ENCODE data around the gene TMC1. TPM values are rescaled to one million over a fixed set of nuclear protein-coding genes. Genes with fewer than 3 reads are reported as not detected.

Gene TMC1
- total and polyA plus RNA-seq, 2 of the 8 experiments (the other 6 are each of a cell fraction or from before 2014, with no cell fraction given): 0.95 to 0.98 TPM

- Histone ChIP-seq H2BK20ac (ENCODE audit: low read length) (no peak overlapping the region), H4K91ac (replicated peaks; ENCODE audit: insufficient read length, low read length) (no peak overlapping the region), H3K9ac (replicated peaks in 1 of 4; ENCODE audit: extremely low read depth in 1 of 4, low read depth in 3 of 4, low read length in 3 of 4) (no peak overlapping the region), H4K5ac (ENCODE audit: insufficient read length, low read depth, low read length) (no peak overlapping the region), H3K27me3 (replicated peaks in 1 of 4; ENCODE audit: control insufficient read depth in 3 of 4, extremely low read depth in 1 of 4, insufficient read depth in 3 of 4, low read length in 3 of 4) (no peaks in the 10 kb centered on the region), H4K20me1 (replicated peaks in 1 of 2; ENCODE audit: control insufficient read depth in 1 of 2, insufficient read depth in 2 of 2, low read length in 2 of 2) (no peaks in the 10 kb centered on the region), H3K36me3 (ENCODE audit: control insufficient read depth in 2 of 4, insufficient read depth in 4 of 4, low read length in 3 of 4) (no peaks in the 10 kb centered on the region), H3K27ac (ENCODE audit: low read depth, low read length) (no peak overlapping the region), H3K4ac (replicated peaks; ENCODE audit: insufficient read length, low read depth, low read length) (no peak overlapping the region), H3K4me1 (replicated peaks in 1 of 4; ENCODE audit: control insufficient read depth in 3 of 4, insufficient read depth in 4 of 4, low read length in 3 of 4) (peaks cover 0 to 3% (median 1%) of the 10 kb centered on the region in 4 experiments; a peak in 3 of 7 replicates), H3K23me2 (ENCODE audit: low read depth, low read length) (no peaks in the 10 kb centered on the region; the same call in 1 of the 2 replicates), H3K56ac (replicated peaks; ENCODE audit: insufficient read length, low read depth, low read length) (no peak overlapping the region), H2AK5ac (ENCODE audit: low read depth, low read length) (no peak overlapping the region), H4K8ac (ENCODE audit: extremely low read depth, insufficient read depth, low read length) (no peak overlapping the region), H3K79me2 (ENCODE audit: control insufficient read depth in 1 of 2, insufficient read depth in 2 of 2, low read length in 2 of 2) (no peaks in the 10 kb centered on the region), H3K4me2 (ENCODE audit: insufficient read depth in 1 of 2, low read depth in 2 of 2, low read length in 2 of 2) (no peak overlapping the region), H3K18ac (ENCODE audit: extremely low read depth, low read length) (no peak overlapping the region), H2BK120ac (replicated peaks; ENCODE audit: low read depth, low read length) (no peak overlapping the region), H3K9me3 (ENCODE audit: insufficient read depth in 2 of 2, low read depth in 1 of 2, low read length in 1 of 2) (no peaks in the 10 kb centered on the region), H3K23ac (ENCODE audit: insufficient read length) (no peak overlapping the region), H3K14ac (ENCODE audit: insufficient read length) (no peak overlapping the region), H3K79me1 (ENCODE audit: low read depth, low read length) (no peaks in the 10 kb centered on the region), H2BK15ac (ENCODE audit: low read length) (no peak overlapping the region), H3K4me3 (ENCODE audit: extremely low read depth in 1 of 4, insufficient read depth in 2 of 4, low read depth in 3 of 4, low read length in 4 of 4) (no peak overlapping the region), H2AFZ (ENCODE audit: low read length) (no peak overlapping the region), H2BK12ac (ENCODE audit: low read depth, low read length) (no peak overlapping the region), H2BK5ac (ENCODE audit: low read depth, low read length) (no peak overlapping the region)
- no peak for DNase-seq (ENCODE audit: low read depth in 1 of 2, low spot score in 2 of 2)
- CTCF ChIA-PET (ENCODE audit: partially characterized antibody): interaction anchor here (1.6 to 1.7 kb wide), 2 partner anchors 18 to 147 kb away, joined by 4 to 6 read pairs; no protein-coding TSS in a partner anchor
- FAIRE-seq: no peak
- POLR2A ChIA-PET (ENCODE audit: partially characterized antibody): no interaction called here
- TF ChIP-seq, protein P1, sequence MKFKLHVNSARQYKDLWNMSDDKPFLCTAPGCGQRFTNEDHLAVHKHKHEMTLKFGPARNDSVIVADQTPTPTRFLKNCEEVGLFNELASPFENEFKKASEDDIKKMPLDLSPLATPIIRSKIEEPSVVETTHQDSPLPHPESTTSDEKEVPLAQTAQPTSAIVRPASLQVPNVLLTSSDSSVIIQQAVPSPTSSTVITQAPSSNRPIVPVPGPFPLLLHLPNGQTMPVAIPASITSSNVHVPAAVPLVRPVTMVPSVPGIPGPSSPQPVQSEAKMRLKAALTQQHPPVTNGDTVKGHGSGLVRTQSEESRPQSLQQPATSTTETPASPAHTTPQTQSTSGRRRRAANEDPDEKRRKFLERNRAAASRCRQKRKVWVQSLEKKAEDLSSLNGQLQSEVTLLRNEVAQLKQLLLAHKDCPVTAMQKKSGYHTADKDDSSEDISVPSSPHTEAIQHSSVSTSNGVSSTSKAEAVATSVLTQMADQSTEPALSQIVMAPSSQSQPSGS (IDR thresholded peaks at IDR 0.05; ENCODE audit: low read length): no peak
- TF ChIP-seq CBX8 (IDR thresholded peaks at IDR 0.05; ENCODE audit: borderline replicate concordance, low read depth, low read length): no peak
- TF ChIP-seq, protein P2, sequence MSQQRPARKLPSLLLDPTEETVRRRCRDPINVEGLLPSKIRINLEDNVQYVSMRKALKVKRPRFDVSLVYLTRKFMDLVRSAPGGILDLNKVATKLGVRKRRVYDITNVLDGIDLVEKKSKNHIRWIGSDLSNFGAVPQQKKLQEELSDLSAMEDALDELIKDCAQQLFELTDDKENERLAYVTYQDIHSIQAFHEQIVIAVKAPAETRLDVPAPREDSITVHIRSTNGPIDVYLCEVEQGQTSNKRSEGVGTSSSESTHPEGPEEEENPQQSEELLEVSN (IDR thresholded peaks at IDR 0.05): no peak
- TF ChIP-seq RAD21 (IDR thresholded peaks at IDR 0.05 in 1 of 2, conservative IDR thresholded peaks at IDR 0.05 in 1 of 2; ENCODE audit: low read depth in 2 of 2, low read length in 2 of 2): no peak
- no peak for TF ChIP-seq RNF2 (IDR thresholded peaks at IDR 0.05; ENCODE audit: borderline replicate concordance, low read depth, low read length, missing control alignments, poor library complexity, severe bottlenecking)
- no peak for TF ChIP-seq CHD1 (IDR thresholded peaks at IDR 0.05; ENCODE audit: low read depth, low read length)
- no peak for TF ChIP-seq GTF2F1 (IDR thresholded peaks at IDR 0.05; ENCODE audit: borderline replicate concordance, low read depth, low read length)
- TF ChIP-seq SAP30 (IDR thresholded peaks at IDR 0.05; ENCODE audit: insufficient read depth, insufficient replicate concordance, low read length): no peak
- no peak for TF ChIP-seq NANOG (IDR thresholded peaks at IDR 0.05; ENCODE audit: insufficient read depth, low read depth, low read length, poor library complexity, severe bottlenecking)
- TF ChIP-seq KDM5A (IDR thresholded peaks at IDR 0.05; ENCODE audit: low read length): no peak
These were observed 353.8 kb downstream of the TMC1 start for GRCh38 chr9:72875221-72875620.

Measured in H1 (cell line).